ENCODE data around the gene ALK.

DNA sequence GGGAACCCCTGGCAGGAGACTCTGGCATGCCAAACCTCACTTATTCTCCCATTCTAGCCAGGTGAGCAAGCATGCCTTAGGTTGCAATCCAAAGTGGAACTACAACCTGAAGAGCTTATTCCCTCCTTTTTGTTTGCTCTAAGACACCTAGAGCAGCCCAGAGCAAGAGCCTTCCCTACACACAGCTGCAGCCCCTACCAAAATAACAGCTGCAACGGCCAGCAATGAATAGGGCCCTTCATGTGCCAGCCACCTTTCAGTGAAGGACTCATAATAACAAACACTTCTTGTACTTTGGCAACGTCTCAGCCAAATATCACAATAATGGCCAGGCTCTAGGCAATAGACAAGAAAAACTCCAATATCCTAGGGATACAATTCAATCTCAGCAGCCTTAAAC, 178.7 kb downstream of the ALK start:
- TF ChIP-seq, protein P1, sequence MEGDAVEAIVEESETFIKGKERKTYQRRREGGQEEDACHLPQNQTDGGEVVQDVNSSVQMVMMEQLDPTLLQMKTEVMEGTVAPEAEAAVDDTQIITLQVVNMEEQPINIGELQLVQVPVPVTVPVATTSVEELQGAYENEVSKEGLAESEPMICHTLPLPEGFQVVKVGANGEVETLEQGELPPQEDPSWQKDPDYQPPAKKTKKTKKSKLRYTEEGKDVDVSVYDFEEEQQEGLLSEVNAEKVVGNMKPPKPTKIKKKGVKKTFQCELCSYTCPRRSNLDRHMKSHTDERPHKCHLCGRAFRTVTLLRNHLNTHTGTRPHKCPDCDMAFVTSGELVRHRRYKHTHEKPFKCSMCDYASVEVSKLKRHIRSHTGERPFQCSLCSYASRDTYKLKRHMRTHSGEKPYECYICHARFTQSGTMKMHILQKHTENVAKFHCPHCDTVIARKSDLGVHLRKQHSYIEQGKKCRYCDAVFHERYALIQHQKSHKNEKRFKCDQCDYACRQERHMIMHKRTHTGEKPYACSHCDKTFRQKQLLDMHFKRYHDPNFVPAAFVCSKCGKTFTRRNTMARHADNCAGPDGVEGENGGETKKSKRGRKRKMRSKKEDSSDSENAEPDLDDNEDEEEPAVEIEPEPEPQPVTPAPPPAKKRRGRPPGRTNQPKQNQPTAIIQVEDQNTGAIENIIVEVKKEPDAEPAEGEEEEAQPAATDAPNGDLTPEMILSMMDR (conservative IDR thresholded peaks at IDR 0.05): no peak
- TF ChIP-seq ZFX (IDR thresholded peaks at IDR 0.05): no peak
